Bronchial epithelial cell (primary cell): Measurements from ENCODE around the gene FCRL3. TPM values are rescaled to one million over a fixed set of nuclear protein-coding genes. Genes with fewer than 3 reads are reported as not detected.

Source experiments
- DNase-seq: peaks from one replicate; pipeline ENCODE4 v3.0.0-alpha.2; 2010; ENCODE audit warnings: low read depth
- FAIRE-seq: peaks from 2 replicates; lab custom pipeline; 2011; peaks lifted over from hg19 to GRCh38; lab: Jason Lieb, UNC
- H3K27me3 ChIP-seq: 2 replicates; pipeline ENCODE4 v1.5.1; 2011; ENCODE audit warnings: low read length; ENCODE audit not compliant: control insufficient read depth, insufficient read depth
- H3K36me3 ChIP-seq: 2 replicates; pipeline ENCODE4 v1.5.1; 2011; ENCODE audit warnings: low read length; ENCODE audit not compliant: control insufficient read depth, insufficient read depth
- H3K4me3 ChIP-seq: 2 replicates; pipeline ENCODE4 v1.5.1; 2011; ENCODE audit warnings: mild to moderate bottlenecking, low read depth, low read length, control low read depth
- total RNA-seq: library from RNA; depleted of rRNA; stranded (reverse); fragments of >200 nt; gene quantifications from 2 replicates; pipeline ENCODE4 v1.2.1, GENCODE V29; 2014
- TF ChIP-seq, protein P1 (sequence below): IDR thresholded peaks from 2 replicates; pipeline ENCODE4 v1.5.1; 2011; ENCODE audit warnings: mild to moderate bottlenecking, moderate library complexity, low read length, control low read depth, inconsistent platforms; ENCODE audit not compliant: insufficient read depth, severe bottlenecking

Gene FCRL3
- total RNA-seq, 1 donor from 2014 or later, result not detected

DNA sequence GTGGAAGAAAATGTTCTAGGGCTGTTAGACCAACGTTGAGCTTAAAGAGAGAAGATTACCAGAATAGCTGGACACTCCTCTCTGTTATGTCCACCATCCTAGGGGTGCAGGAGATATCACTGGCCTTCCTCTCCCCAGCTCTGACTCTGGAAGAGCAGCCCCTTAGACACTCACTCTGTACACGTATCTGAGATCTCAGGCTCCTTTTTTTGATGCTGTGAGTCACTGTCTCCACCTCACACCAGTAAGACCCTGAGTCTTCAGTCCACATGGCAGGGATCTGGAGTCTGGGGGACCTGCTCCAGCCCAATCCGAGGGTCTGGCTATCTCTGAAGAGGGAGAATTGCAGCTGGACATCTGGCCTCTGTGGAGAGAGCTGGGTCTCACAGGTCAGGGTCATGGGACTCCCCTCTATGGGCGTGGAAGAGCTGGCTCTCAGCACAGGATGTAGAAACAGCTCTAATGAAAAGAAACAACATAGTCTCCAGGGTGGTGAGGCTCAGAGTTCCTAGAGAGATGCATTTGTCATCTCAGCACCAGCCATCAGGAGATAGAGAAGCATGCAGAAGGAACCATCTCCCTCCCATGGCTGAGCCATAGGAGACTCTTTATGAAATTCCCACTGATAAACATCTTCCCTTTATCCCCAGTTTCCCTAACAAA lies 3.5 kb downstream of the FCRL3 start:
- no peak overlapping the region for H3K4me3 ChIP-seq
- no peak for DNase-seq
- TF ChIP-seq, protein P1, sequence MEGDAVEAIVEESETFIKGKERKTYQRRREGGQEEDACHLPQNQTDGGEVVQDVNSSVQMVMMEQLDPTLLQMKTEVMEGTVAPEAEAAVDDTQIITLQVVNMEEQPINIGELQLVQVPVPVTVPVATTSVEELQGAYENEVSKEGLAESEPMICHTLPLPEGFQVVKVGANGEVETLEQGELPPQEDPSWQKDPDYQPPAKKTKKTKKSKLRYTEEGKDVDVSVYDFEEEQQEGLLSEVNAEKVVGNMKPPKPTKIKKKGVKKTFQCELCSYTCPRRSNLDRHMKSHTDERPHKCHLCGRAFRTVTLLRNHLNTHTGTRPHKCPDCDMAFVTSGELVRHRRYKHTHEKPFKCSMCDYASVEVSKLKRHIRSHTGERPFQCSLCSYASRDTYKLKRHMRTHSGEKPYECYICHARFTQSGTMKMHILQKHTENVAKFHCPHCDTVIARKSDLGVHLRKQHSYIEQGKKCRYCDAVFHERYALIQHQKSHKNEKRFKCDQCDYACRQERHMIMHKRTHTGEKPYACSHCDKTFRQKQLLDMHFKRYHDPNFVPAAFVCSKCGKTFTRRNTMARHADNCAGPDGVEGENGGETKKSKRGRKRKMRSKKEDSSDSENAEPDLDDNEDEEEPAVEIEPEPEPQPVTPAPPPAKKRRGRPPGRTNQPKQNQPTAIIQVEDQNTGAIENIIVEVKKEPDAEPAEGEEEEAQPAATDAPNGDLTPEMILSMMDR, result no peak
- FAIRE-seq, result peak; percentile 28
- H3K36me3 ChIP-seq, result no peaks in the 10 kb centered on the region
- H3K27me3 ChIP-seq, result no peaks in the 10 kb centered on the region

DNA sequence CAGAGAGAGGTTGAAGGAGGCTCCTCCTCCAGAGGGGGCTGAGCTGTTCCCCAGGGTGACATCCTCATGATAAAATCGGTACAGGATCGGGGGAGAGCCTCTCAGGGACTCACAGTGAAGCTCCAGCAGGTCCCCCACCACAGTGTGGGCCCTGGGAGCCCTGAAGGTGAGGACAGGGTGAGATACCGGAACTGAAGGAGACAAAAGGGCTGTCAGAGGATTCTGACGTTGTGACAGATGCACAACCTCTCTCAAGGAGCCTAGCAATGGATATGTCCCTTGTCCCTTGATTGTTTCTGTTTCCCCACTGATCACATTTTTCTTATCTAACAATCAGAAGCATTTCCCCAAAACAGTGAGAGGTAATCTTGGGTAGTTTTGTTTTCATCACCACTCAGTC lies 5.2 kb downstream of the FCRL3 start:
- TF ChIP-seq, protein P1, result no peak
- no peak for FAIRE-seq
- no peaks in the 10 kb centered on the region for H3K36me3 ChIP-seq
- no peak overlapping the region for H3K4me3 ChIP-seq
- no peak for DNase-seq
- no peaks in the 10 kb centered on the region for H3K27me3 ChIP-seq

- DNase-seq, result peak; percentile 36
- Histone ChIP-seq H3K4me3 (no peak overlapping the region), H3K27me3 (no peaks in the 10 kb centered on the region), H3K36me3 (no peaks in the 10 kb centered on the region)
- FAIRE-seq, result no peak
- TF ChIP-seq, protein P1, result peak; percentile 61
Measured at GRCh38 chr1:157691285-157691920, 9.2 kb downstream of the FCRL3 start.

- Histone ChIP-seq H3K36me3 (no peaks in the 10 kb centered on the region), H3K27me3 (no peaks in the 10 kb centered on the region), H3K4me3 (no peak overlapping the region)
- DNase-seq (no peak), FAIRE-seq (no peak)
- TF ChIP-seq, protein P1, result no peak
Measured at GRCh38 chr1:157682710-157683437, 17.7 kb downstream of the FCRL3 start.

DNA sequence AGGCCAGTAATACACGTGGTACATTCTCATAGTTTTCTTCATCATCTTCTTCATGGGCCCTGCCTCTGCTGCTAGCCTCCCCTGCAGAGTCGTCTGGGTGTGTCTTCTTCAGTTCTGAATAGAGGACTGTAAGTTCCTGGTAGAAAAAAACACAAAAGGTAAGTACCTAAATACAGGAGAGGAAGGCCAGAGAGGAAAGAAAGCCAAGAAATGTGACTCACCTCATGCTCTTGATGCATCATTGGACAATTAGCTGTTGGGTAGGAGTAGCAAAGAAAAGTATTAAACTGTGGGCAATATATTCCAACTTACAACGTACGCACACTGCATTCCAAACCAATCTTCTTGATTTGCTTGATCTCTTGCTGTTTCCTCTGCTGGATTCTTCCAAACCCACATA lies 21.8 kb downstream of the FCRL3 start:
- Histone ChIP-seq H3K36me3 (no peaks in the 10 kb centered on the region), H3K4me3 (no peak overlapping the region), H3K27me3 (no peaks in the 10 kb centered on the region)
- no peak for FAIRE-seq
- DNase-seq, result peak; percentile 51
- TF ChIP-seq, protein P1, result no peak
